GM21528 (cell line): ENCODE measurements around the gene VIPR1.
"Not testable (repeated sequence)": the region's sequence is repeated elsewhere in the genome, so short reads cannot be mapped to it uniquely, and the experiment has no call there.

ENCODE experiments used
- ATAC-seq: cut with Tn5 transposase; IDR thresholded peaks from one replicate; pipeline ENCODE4 v1.9.1; 2021; ENCODE audit warnings: mild to moderate bottlenecking, moderate library complexity; ENCODE audit not compliant: unreplicated experiment, low FRiP score

The VIPR1 gene

DNA sequence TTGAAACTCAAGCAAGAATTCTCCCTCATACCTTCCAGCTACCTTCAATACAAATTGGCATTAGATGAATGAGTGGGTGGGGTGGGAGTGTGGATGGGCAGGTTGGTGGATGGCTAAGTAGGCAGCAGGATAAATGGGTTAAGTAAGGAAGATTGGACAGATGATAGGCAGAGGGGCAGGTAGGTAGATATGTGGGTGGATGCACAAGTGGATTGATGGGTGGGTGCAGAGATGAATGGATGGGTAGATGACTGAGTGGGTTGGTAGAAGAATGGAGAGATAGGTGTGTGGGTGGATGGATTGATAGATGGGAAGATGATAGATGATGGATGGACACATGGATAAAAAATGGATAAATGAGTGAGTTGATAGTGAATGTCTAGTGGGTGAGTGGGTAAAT, 27.6 kb downstream of the VIPR1 start:
- no peak for ATAC-seq

DNA sequence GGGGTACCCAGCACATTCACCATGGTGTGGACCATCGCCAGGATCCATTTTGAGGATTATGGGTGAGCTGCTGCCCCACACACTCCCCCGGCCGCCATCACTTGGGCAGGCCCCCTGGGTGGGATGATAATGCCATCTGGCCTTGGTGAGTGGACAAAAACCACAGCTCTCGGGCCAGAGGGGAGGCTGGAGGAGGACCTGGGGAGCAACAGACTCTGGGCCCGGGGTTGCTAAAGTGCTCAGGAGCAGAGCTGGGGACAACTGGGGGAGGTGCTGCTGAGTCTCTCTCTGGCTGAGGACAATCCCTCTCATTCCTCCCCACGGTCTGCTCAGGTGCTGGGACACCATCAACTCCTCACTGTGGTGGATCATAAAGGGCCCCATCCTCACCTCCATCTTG, 29.0 kb downstream of the VIPR1 start:
- no peak for ATAC-seq

DNA sequence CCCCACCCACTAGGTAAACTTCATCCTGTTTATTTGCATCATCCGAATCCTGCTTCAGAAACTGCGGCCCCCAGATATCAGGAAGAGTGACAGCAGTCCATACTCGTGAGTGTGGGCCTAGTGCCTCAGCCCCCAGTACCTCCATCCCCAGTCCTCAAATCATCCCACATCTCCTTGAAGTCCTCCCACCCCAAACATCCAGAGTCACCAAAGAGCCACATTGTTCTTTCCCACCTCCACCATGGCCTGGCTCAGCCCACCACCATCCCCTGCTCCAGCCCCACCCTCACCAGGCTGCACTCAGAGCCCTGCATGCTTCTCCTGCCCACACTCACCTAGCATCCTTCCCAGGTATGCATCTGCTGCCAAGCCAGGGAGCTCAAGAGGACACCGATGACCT, 29.8 kb downstream of the VIPR1 start:
- no peak for ATAC-seq

DNA sequence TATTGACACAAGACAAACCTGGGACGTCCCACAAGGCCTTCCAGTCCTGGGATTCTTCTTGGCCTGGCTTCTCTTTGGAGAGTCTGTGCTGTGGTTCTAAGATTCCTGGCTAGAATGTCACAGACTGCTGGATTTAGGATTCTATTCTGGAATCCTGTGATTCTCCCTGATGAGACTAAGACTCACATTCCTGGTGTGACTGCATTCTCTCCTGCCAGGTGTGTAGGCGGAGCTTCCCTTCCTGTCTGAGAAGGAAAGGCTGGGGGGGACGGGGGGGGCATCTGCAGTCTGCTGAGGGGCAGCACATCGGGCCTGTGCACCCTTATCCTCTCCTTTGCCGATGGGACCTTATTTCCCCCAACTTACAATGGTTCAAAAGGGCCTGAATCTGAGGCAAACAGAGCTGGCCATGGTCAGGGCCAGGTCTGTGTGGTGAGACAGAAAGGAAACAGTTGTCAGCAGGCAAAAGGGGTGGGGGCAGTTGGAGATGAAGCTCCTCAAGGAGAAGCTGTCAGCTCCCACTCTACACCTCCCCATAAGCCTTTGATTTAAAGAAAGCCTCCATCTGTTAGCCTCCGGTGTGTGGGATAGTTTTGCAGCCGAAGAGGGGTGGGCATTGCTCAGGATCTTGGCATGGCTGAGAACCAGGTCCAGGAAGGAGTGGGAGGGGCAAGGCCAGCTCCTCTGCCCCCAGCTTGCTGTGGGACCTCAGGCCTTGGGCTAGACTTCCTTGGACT, 30.9 kb downstream of the VIPR1 start:
- ATAC-seq: no peak

DNA sequence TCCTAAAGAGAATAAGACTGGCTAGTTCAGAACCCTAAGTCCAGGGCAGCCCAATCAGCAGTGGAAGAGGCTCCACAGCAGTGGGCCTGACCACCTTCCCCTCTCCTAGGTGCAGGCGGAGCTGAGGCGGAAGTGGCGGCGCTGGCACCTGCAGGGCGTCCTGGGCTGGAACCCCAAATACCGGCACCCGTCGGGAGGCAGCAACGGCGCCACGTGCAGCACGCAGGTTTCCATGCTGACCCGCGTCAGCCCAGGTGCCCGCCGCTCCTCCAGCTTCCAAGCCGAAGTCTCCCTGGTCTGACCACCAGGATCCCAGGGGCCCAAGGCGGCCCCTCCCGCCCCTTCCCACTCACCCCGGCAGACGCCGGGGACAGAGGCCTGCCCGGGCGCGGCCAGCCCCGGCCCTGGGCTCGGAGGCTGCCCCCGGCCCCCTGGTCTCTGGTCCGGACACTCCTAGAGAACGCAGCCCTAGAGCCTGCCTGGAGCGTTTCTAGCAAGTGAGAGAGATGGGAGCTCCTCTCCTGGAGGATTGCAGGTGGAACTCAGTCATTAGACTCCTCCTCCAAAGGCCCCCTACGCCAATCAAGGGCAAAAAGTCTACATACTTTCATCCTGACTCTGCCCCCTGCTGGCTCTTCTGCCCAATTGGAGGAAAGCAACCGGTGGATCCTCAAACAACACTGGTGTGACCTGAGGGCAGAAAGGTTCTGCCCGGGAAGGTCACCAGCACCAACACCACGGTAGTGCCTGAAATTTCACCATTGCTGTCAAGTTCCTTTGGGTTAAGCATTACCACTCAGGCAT, 33.7 kb downstream of the VIPR1 start:
- ATAC-seq: no peak

DNA sequence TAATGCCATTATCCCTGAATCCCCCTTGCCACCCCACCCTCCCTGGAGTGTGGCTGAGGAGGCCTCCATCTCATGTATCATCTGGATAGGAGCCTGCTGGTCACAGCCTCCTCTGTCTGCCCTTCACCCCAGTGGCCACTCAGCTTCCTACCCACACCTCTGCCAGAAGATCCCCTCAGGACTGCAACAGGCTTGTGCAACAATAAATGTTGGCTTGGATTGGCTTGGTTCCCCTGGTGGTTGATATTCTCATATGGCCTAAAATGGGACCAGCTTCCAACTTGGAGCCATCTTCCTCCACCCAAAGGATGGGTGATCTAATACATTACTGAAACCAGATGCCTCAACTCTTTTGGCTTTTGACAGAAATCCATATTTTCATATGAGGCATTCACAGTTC, 34.9 kb downstream of the VIPR1 start:
- ATAC-seq: no peak

DNA sequence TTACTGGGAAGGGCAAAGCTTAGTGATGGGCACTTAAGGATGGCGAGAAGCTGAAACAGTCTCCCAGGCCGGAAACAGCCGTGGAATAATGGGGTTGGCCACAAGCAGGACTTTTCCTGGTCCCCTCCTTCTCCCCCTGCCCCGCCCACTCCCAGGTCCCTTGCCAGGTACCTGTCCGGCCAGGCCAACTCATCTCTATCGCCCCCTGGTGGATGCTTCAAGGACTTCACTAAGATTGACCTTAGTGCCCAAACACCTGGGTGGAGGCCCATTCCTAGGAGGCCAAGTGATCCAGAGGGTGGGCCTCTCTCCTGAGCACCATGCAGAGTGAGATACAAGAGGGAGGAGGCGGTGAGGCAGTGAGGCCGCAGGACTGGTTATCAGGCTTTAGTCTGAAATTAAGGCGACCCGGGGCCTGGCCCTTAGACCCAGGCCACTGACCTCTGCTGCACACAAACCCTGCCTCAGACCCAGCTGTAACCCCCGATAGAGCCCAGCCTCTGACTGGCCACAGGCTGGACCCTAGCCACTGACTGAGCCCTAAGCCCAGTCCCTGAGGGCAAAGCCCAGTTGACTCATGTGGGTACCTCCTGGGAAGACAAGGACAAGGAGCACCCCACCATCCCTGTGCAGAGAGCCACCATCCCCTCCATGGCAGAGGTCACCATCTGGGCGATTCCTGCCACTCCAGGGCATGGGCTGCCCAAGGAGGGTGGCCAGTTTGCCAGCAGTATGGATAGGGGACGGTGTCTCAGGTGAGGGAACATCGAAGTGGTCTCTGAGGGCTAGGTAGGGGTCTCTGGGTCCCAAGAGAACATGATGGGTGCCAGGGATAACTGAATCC, 37.6 kb downstream of the VIPR1 start:
- ATAC-seq: no peak

DNA sequence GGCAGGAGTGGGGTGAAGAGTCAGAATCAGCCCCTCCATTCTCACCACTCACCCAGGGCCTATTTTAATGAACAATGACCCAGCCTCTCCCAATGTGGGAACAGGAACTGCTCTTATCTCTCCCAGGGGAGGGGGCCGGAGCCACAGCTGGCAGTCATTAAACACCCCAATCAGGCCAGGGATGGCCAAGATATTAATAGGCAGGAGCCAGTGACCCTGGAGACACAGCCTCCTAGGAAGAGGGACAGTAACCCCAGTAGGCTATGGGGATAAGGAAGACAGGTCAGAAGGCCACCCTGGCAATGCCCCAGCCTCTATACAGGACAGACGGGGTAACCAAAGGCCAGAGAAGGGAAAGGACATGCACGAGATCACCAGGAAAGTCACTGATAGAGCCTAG, 38.6 kb downstream of the VIPR1 start:
- ATAC-seq: no peak

DNA sequence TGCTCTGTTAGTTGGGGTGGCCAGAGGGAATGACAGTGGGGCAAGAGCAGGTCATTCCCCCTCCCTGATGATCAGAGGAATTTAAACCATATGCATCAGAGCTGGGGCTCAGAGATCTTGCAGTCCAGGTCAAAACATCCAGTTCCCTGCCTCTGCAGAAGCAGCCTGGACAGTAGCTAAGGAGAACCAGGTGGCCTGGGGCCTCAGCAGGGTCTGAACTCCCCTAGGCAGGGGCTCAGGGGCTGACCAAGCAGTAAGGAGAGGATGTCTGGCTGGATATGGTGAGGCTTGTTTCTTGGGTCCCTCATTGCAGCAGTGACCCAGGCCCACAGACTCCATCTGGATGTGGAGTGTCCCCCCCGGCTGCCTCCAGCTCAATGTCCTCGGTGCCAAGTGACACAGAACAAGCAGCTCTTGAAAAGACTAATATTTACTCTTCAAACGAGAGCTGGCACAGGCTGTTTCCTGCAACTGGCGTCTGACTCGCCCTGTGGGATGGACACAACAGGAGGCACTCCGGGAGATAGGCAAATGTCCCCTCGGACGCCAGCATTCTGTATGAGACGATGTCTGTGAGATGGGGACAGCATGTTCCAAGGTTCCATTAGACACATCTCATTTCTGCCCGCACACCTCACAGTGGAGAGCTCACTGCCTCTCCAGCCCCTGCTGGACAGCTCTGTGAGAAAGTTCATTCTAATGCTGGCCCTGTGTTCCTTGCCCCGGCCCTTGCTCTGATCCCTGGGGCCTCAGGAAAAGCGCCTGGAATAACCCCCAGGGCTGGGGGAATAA, 42.2 kb downstream of the VIPR1 start:
- no peak for ATAC-seq

DNA sequence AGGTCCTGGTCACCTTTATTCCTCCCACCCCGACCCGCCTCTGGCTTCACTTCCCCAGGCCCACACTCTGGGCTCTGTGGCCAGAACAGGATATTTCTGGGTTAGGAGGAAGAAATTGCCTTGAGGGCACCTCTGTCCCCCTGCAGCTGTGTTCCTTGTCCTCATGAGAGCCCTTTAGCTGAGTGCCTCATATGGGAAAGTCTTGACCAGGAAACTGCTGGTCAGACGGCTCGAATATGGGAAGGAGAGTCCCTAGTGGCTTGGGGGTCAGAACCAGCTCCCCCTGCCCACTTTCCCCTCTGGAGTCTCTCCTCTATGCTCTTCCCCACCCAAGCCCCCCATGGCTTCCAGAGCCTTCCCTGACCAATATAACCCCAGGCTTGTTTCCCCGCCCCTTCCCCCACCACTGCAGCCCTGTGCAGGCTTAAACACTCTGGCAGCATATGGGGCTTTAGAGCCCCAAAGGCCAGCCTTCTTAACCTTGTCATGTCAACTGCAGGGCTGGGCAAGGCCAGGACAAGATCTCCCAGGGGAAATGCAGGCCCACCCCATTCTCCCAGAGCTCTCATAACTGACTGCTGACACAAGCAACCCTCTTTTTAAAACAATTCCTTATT, 42.9 kb downstream of the VIPR1 start:
- ATAC-seq: no peak

DNA sequence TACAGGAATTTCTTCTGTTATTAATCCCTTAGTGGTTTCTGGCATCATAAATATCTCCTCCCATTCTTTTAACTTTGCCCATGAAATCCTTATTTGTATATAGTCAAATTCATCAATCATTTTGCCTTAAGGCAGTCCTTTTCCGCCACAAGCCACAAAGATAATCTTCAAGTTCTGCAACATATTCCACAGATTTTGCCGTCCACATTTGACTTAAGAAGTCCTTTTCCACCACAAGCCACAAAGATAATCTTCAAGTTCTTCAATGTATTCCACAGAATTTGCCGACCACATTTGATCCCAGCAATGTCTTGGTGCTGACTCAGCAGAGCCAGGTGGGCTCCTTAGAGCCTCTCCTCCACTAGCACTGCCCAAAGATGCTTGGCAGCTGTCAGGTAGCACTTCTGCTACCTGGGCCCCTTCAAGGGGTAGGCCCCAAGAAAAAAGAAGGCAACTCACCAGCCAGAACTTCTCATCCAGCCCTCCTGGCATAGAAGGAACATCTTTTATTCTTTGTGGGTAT, 44.3 kb downstream of the VIPR1 start:
- ATAC-seq: no peak

DNA sequence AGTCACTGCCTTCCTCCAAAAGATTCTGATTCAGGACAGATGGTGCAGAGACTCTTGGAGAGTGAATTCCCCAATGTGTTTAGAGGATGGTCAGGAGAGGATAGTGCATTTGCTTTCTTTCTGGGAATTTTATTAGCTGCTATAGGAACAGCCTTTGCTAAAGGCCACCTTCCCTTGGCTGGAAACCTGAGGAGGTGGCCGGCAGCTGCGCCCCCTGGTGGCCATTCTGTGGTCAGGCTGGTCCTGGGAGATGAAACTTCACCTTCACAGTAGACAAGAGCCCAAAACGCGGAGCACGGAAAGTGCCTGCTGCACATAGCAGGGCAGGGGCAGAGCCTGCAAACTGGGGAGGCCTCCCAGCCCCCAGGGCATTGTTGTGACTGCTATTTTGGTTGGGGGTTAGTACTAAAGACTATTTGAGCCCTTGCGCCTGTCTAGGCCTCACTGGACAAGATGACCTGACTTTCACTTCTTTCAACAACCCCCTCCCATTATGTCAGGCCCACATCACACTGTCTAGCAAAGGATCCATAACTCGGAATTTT, 45.0 kb downstream of the VIPR1 start:
- no peak for ATAC-seq

DNA sequence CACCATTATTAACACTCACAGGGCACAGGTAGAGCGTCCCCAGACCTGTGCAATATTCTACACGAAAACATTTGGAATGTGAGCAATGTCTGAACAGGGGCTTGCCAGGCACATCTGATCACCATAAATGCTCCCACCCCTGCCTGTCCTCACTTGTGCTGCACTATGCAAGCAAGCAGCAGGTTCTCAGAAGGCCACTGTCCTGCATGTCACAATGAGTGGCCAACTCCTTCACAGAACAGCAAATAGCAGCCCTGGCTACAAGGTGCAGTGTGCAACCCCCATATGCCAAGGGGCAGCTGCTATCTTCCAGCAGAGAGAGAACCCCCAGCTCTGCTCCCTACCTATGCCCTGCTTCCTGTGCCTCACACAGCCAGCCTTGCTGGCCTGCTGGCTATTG, 46.7 kb downstream of the VIPR1 start:
- ATAC-seq: no peak

DNA sequence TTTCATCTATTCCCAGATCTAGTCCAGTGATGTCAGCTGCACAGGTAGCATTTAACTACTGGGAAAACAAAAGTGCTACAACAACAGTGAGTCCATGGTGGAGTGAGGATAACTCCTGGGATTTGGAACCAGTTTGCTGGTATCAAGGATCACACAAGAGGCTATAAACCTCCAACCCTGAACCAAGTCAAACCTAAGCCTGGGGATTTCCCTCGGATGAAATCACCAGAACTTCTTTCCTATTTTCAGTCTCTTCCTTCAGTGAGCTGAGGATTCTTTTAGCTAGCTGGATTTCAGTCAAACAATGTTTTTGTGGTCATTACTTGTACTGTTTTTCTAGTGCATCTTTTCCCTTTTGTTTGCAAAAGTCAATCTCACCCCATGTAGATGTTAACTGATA, 47.8 kb downstream of the VIPR1 start:
- no peak for ATAC-seq

DNA sequence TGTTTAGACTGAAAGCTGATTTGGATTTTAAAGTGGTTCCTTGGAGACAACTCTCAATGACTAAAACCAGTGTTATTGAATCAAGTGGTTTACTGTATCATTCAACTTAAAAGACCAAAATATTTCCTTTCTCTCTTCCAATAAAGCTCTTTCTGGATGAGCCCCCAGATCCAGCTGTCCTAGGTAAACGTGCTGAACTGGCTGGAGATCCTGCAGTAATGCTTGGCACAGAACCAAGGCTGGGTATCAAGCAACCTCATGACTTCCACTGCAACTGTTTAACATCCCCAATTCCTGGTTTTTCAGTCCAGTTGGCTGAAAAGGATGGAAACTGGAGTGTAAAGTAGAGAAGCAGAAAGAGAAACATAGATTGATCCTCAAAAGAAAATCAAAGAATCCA, 50.4 kb downstream of the VIPR1 start:
- ATAC-seq: no peak

DNA sequence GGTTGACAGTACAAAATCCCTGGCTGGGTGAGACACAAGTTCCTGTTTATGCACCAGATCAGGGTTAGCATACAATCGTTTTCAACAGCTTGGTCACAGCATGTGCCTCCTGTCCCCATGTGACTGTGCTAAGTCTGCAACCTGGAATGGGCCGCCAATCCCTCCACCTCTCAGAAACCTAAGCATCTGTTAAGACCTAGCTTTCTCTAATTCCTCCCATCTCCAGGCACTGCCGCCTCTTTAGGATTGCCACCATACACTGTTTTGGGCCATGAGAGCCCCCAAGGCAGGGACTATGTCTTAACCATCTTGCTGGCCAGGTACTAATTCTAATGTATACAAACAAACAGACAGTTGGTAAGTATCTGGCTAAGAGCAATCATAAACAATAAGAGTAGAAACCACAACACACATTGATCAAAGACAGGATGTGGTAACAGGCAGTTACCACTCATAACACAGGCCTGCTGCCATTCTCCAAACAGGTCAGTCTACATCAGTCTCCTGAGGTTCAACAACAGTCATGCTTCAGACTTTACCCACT, 53.7 kb downstream of the VIPR1 start:
- ATAC-seq: no peak

DNA sequence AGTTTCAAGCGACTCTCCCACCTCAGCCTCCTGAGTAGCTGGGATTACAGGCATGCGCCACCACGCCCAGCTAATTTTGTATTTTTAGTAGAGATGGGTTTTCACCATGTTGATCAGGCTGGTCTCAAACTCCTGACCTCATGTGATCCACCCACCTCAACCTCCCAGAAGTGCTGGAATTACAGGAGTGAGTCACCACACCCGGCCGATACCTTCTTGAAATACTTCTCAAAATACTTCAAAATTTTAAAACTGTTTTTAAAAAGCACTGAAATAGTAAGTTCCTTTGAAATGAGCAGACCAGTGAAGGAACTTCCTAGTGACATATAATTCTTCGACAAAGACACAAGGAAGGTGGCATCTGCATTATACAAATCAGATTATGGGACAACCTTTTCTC, 54.4 kb downstream of the VIPR1 start:
- not testable (repeated sequence) for ATAC-seq

DNA sequence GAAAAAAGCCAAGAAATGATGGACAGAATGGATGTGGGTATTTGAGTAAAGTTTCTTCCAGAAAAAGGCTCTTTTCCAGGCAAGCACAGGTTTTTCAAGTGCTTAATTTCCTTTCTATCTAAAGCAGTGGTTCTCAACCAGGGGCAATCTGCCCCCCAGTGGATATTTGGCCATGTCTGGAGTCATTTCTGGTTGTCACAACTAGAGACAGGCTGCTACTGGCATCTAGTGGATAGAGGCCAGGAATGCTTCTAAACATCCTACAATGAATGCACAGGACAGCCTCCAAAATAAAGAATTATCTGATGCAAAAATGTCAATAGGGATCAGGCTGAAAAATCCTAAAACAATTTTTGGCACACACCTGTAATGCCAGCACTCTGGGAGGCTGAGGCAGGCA, 55.4 kb downstream of the VIPR1 start:
- ATAC-seq: no peak
